GM12864 (cell line): ENCODE measurements around the gene MED29.

ENCODE experiments used
- DNase-seq: peaks from one replicate; pipeline ENCODE4 v3.0.0-alpha.2; 2011; ENCODE audit warnings: low read depth
- H3K4me3 ChIP-seq: 2 replicates; pipeline ENCODE4 v1.5.1; 2011; ENCODE audit warnings: mild to moderate bottlenecking, low read depth, low read length, control low read depth
- TF ChIP-seq, protein P1 (sequence below): IDR thresholded peaks from 2 replicates; pipeline ENCODE4 v1.5.1; 2011; ENCODE audit warnings: low read depth, mild to moderate bottlenecking, moderate library complexity, low read length, control low read depth, inconsistent platforms; ENCODE audit errors: missing control alignments

Gene MED29

DNA sequence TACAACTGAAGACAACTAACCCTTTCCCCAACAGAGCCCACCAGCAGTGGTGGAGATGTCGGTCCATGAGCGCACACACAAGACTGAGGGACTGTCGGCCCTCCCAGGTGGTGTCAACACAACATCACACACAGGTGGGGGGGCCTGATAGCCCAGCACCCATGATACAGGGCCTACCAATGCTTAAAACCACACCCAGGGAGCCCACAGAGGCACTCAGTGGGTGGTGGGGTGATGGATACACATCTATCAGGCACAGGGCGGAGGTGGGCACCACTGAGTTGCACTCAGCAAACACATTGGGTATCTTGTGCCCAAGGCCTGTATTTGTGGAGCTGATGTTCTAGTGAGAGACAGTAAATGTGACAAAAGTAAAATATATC, 8.5 kb downstream of the MED29 start:
- DNase-seq, result no peak
- H3K4me3 ChIP-seq, result no peak overlapping the region
- TF ChIP-seq, protein P1, sequence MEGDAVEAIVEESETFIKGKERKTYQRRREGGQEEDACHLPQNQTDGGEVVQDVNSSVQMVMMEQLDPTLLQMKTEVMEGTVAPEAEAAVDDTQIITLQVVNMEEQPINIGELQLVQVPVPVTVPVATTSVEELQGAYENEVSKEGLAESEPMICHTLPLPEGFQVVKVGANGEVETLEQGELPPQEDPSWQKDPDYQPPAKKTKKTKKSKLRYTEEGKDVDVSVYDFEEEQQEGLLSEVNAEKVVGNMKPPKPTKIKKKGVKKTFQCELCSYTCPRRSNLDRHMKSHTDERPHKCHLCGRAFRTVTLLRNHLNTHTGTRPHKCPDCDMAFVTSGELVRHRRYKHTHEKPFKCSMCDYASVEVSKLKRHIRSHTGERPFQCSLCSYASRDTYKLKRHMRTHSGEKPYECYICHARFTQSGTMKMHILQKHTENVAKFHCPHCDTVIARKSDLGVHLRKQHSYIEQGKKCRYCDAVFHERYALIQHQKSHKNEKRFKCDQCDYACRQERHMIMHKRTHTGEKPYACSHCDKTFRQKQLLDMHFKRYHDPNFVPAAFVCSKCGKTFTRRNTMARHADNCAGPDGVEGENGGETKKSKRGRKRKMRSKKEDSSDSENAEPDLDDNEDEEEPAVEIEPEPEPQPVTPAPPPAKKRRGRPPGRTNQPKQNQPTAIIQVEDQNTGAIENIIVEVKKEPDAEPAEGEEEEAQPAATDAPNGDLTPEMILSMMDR, result no peak

DNA sequence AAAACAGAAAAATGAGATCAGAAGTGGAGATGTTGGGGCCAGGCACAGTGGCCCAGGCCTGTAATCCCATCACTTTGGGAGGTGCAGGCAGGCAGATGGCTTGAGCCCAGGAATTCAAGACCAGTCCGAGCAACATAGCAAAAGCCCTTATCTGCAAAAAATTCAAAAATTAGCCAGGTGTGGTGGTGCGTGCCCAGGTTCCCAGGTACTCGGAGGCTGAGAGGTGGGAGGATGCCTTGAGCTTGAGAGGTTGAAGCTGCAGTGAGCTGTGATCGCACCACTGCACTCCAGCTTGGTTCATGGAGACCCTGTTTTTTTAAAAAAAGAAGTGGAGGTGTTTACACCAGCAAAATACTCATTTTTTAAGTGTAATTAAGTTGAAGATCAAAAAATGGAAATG, 8.9 kb downstream of the MED29 start:
- no peak for DNase-seq
- TF ChIP-seq, protein P1, result no peak
- H3K4me3 ChIP-seq, result no peak overlapping the region

DNA sequence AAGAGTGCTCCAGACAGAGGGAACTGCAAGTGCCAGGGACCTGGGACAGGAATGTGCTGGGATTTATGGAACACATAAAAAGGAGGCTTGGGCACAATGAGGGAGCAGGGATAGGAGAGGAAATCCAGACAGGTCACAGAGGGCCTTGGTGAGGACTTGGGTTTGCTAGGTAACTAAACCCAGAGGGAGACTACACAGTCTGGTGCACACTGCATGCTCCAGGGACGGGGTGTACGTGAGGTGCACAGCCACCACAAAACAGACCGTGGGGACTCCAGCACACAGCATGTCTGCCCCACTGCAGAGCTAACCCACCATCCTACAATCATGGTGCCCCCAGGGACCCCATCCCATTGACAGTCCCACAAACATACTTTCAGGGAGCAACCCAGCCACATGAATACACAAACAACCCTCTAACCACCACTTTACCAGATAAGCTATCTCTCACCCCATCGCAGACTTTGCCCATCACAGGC, 9.9 kb downstream of the MED29 start:
- DNase-seq, result no peak
- TF ChIP-seq, protein P1, result no peak
- peak overlapping the region; percentile 6; the same call in 1 of the 2 replicates for H3K4me3 ChIP-seq

DNA sequence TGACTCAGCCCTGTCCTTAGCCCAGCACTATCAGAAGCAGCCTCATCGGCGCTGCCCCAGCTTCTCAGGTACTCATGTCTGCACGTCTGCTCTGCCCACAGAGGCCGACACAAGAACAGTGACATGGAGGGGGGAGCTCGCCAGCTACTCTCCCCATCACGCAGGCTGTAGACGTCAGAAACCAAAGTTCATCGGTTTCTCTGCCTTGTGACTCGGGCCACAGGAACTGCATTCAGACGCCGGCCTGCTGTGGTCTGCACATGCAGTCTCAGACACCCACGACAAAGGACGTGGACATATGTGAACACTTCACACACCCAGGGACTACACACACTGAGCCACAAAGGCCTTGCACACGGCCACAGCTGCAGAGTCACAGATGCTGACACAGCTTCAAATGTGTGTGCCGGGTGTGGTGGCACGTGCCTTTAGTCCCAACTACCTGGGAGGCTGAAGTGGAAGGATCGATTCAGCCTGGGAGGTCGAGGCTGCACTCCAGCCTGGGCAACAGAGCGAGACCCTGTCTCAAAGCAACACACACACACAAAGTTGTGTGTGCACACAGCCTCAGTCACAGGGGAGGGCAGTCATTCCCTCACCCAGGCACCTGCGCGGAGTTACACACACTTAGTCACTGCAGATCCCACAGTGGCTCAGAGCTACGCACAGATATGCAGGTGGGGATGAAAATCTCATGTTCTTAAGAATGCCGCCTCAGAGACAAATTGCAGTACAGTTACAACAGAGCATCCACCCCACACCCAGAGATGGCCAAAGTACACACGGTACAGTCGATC, 10.6 kb downstream of the MED29 start:
- TF ChIP-seq, protein P1, result no peak
- H3K4me3 ChIP-seq, result peak overlapping the region; percentile 6
- no peak for DNase-seq

DNA sequence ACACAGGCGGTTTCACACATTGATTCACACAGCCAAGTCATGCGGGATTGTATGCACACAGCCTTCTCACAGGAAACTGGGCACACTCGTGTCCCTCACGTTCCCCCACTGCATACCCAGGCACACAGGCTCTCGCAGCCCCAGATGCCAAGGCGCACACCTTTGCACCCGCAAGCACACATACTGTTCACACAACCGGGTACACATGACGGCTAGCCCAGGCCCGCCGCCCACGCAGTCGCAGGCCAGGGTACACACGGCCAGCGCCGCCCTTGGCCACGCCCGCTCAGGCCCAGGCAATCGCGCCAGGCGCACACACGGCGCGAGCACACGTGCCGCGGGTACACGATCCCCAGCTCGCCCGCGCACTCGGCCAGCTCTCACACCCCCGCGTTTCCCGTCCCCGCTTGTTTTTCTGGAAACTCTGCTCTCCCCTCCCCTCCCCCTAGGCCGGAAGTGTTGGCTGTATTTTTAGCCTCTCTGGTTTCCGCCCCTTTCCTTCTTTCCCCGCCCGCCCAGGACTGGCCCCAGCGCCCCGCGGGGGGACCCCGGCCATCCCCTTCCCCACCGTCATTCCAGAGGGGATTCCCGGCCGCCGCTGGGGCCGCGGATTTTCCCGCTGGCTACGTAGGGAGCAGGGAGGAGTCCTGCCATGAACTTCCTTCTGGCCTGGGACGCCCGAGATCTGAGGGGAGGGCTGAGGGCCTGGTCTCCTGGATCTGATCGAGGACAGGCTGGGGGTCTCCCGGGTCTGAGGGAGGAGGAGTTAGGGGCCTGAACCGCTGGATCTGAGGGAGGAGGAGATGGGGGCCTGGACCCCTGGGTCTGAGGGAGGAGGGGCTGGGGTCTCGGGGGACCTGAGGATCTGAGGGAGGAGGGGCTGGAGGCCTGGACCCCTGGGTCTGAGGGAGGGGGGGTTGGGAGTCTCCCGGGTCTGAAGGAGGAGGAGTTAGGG, 11.4 kb downstream of the MED29 start:
- TF ChIP-seq, protein P1, result no peak
- H3K4me3 ChIP-seq, result peak overlapping the region; percentile 51
- peak; percentile 89 for DNase-seq

DNA sequence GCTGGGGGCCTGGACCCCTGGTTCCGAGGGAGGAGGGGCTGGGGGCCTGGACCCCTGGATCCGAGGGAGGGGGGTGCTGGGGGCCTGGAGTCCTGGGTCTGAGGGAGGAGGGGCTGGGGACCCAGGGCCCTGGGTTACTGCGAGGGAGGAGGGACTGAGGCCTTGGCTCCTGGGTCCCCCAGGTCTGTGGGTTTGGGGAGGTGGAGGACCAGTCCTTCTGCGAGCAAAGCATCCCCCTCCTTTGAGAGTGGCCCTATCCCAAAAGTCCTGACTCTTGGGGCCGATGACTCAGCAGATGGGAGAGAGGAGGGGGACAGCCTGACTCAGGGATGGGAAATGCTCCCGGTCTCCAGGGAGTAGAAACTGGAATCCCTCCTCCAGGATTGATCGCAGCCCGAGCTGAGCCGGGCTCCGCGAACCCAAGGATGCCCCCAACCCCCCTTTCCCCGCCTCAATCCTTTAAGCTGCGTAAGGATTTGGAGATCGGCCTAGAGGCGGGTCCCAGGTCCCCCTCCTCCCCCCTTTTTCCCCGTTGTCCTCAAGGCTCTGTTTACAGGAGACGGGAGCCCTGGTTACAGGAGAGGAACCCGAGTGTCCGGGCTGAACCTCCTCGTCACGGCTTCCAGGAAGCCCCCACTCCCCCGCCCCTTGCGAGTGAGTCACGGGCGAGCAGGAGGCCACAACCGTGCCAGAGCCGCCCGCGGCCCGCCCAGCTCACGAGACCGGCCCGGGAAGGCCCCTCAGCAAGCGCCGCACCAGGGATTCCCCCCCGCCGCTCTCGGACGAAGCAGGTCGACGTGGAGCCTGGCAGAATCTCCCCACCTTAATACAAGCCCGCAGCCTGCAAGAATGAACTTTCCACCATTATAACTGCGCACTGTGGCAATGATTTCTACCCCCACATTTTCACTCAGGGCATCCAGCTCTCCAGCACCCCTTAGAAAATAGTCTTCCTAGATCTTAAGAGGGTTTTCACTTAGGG, 12.4 kb downstream of the MED29 start:
- TF ChIP-seq, protein P1, result no peak
- no peak for DNase-seq
- H3K4me3 ChIP-seq, result peak overlapping the region; percentile 51
